Loucy (cell line): ENCODE data around the gene IL17RD.

Experiments used
- H2AFZ ChIP-seq: fragments of 200-600 bp; sonication (generic); 2 replicates; pipeline ENCODE4 v1.6.0; 2016; ENCODE audit warnings: antibody characterized with exemption, mild to moderate bottlenecking, low read length, moderate library complexity
- H3F3A ChIP-seq: fragments of 200-600 bp; 2 replicates; pipeline ENCODE4 v1.6.0; 2016; ENCODE audit warnings: antibody characterized with exemption, low read depth, mild to moderate bottlenecking
- H3K27me3 ChIP-seq: fragments of 200-600 bp; sonication (generic); 2 replicates; pipeline ENCODE4 v1.6.1; 2014; ENCODE audit warnings: low read length, mild to moderate bottlenecking; ENCODE audit not compliant: insufficient read depth, poor library complexity, severe bottlenecking
- H3K36me3 ChIP-seq: fragments of 200-600 bp; sonication (generic); 2 replicates; pipeline ENCODE4 v1.6.1; 2016; ENCODE audit warnings: low read length; ENCODE audit not compliant: insufficient read depth
- H3K4me1 ChIP-seq: fragments of 200-600 bp; sonication (generic); 2 replicates; pipeline ENCODE4 v1.5.1; 2014; ENCODE audit warnings: low read length, mild to moderate bottlenecking; ENCODE audit not compliant: insufficient read depth, poor library complexity, severe bottlenecking
- H3K4me2 ChIP-seq: fragments of 200-600 bp; sonication (generic); 2 replicates; pipeline ENCODE4 v1.6.0; 2014; ENCODE audit warnings: antibody characterized with exemption, low read length, low read depth, mild to moderate bottlenecking; ENCODE audit not compliant: poor library complexity, severe bottlenecking
- H3K4me3 ChIP-seq: fragments of 200-600 bp; sonication (generic); 2 replicates; pipeline ENCODE4 v1.5.1; 2014; ENCODE audit warnings: low read length, mild to moderate bottlenecking, mixed read lengths; ENCODE audit not compliant: poor library complexity, severe bottlenecking
- H3K79me2 ChIP-seq: fragments of 200-600 bp; sonication (generic); 2 replicates; pipeline ENCODE4 v1.6.1; 2014; ENCODE audit warnings: low read length; ENCODE audit not compliant: insufficient read depth
- H3K9ac ChIP-seq: fragments of 200-600 bp; sonication (generic); 2 replicates; pipeline ENCODE4 v1.6.0; 2014; ENCODE audit warnings: mild to moderate bottlenecking, low read depth, low read length, moderate library complexity; ENCODE audit not compliant: poor library complexity, severe bottlenecking
- H3K9me2 ChIP-seq: fragments of 200-600 bp; sonication (generic); replicated peaks from 2 replicates; pipeline ENCODE4 v1.6.1; 2016; ENCODE audit warnings: low read depth, low read length, mixed read lengths
- H3K9me3 ChIP-seq: fragments of 200-600 bp; sonication (generic); 2 replicates; pipeline ENCODE4 v1.6.1; 2014; ENCODE audit warnings: mild to moderate bottlenecking, antibody characterized with exemption, low read length, low read depth; ENCODE audit not compliant: insufficient read depth
- H4K20me1 ChIP-seq: fragments of 200-600 bp; sonication (generic); 2 replicates; pipeline ENCODE4 v1.6.0; 2014; ENCODE audit warnings: antibody characterized with exemption, low read length, mild to moderate bottlenecking; ENCODE audit not compliant: insufficient read depth, poor library complexity, severe bottlenecking
- CTCF ChIP-seq: fragments of 200-600 bp; sonication (generic); conservative IDR thresholded peaks from 2 replicates; pipeline ENCODE4 v1.5.1; 2014; ENCODE audit warnings: mild to moderate bottlenecking, antibody characterized with exemption, low read length
- EZH2phosphoT487 ChIP-seq: fragments of 200-600 bp; IDR thresholded peaks from 2 replicates; pipeline ENCODE4 v1.6.1; 2018; ENCODE audit warnings: antibody characterized with exemption, mild to moderate bottlenecking, moderate library complexity, borderline replicate concordance

Gene IL17RD

GRCh38 chr3:57082481-57082880, 82.7 kb downstream of the IL17RD start:
- Histone ChIP-seq H3K4me2 (no peak overlapping the region), H3K9me3 (no peaks in the 10 kb centered on the region), H3K9ac (no peak overlapping the region), H3F3A (no peaks in the 10 kb centered on the region), H4K20me1 (no peaks in the 10 kb centered on the region), H3K36me3 (no peaks in the 10 kb centered on the region), H3K4me1 (peaks cover 5% of the 10 kb centered on the region), H2AFZ (no peak overlapping the region), H3K27me3 (no peaks in the 10 kb centered on the region), H3K79me2 (no peaks in the 10 kb centered on the region), H3K9me2 (no peaks in the 10 kb centered on the region), H3K4me3 (no peak overlapping the region)
- TF ChIP-seq CTCF (no peak), EZH2phosphoT487 (no peak)

GRCh38 chr3:57081173-57081572, 84.0 kb downstream of the IL17RD start:
- Histone ChIP-seq H3K36me3 (no peaks in the 10 kb centered on the region), H3K79me2 (no peaks in the 10 kb centered on the region), H4K20me1 (no peaks in the 10 kb centered on the region), H3K4me2 (no peak overlapping the region), H3K9me3 (no peaks in the 10 kb centered on the region), H3K4me1 (peaks cover 9% of the 10 kb centered on the region), H3K9ac (no peak overlapping the region), H3K27me3 (no peaks in the 10 kb centered on the region), H3F3A (no peaks in the 10 kb centered on the region), H2AFZ (no peak overlapping the region), H3K9me2 (no peaks in the 10 kb centered on the region), H3K4me3 (no peak overlapping the region)
- no peak for TF ChIP-seq CTCF
- no peak for TF ChIP-seq EZH2phosphoT487

GRCh38 chr3:57080171-57080570, 85.0 kb downstream of the IL17RD start:
- Histone ChIP-seq H3K4me3 (no peak overlapping the region), H3K4me2 (no peak overlapping the region), H3K4me1 (peaks cover 9% of the 10 kb centered on the region)

More at GRCh38 chr3:57080171-57080570, 85.0 kb downstream of the IL17RD start:
- Histone ChIP-seq H3F3A (no peaks in the 10 kb centered on the region), H3K79me2 (no peaks in the 10 kb centered on the region), H3K9me3 (no peaks in the 10 kb centered on the region), H3K27me3 (no peaks in the 10 kb centered on the region), H3K9me2 (no peaks in the 10 kb centered on the region), H2AFZ (no peak overlapping the region), H3K36me3 (no peaks in the 10 kb centered on the region), H3K9ac (no peak overlapping the region), H4K20me1 (no peaks in the 10 kb centered on the region)
- no peak for TF ChIP-seq CTCF
